Fibroblast of lung (primary cell): ENCODE results near the gene KIF6. TPM values are rescaled to one million over a fixed set of nuclear protein-coding genes. Genes with fewer than 3 reads are reported as not detected.

ENCODE experiments used
- DNase-seq, 2 donors: peaks; one replicate each; pipeline versions ENCODE4 v3.0.0 to v3.0.0-alpha.2; 2010; ENCODE audit warnings: low read depth in 2 of 2
- H2AFZ ChIP-seq: 2 replicates; pipeline ENCODE4 v1.5.1; 2012; ENCODE audit warnings: low read length, control low read depth, inconsistent platforms
- H3K27ac ChIP-seq: 2 replicates; pipeline ENCODE4 v1.5.1; 2011; ENCODE audit warnings: low read length, control low read depth; ENCODE audit not compliant: insufficient read depth
- H3K27me3 ChIP-seq: 2 replicates; pipeline ENCODE4 v1.5.1; 2011; ENCODE audit warnings: mild to moderate bottlenecking, low read length; ENCODE audit not compliant: control insufficient read depth, insufficient read depth
- H3K36me3 ChIP-seq: 2 replicates; pipeline ENCODE4 v1.5.1; 2011; ENCODE audit warnings: low read length; ENCODE audit not compliant: control insufficient read depth, insufficient read depth
- H3K4me1 ChIP-seq: 2 replicates; pipeline ENCODE4 v1.5.1; 2011; ENCODE audit warnings: low read length; ENCODE audit not compliant: control insufficient read depth, insufficient read depth; ENCODE audit errors: extremely low read depth
- H3K4me2 ChIP-seq: 2 replicates; pipeline ENCODE4 v1.5.1; 2011; ENCODE audit warnings: low read length, control low read depth; ENCODE audit not compliant: insufficient read depth; ENCODE audit errors: extremely low read depth
- H3K4me3 ChIP-seq, 4 experiments: fragments of 200-600 bp in 1 of 4; sonication (generic) in 1 of 4; replicated peaks in 1 of 4; 2 replicates each; pipeline ENCODE4 v1.5.1; 2011 to 2016; ENCODE audit warnings: low read length in 4 of 4, low read depth in 3 of 4, mild to moderate bottlenecking in 3 of 4, control low read depth in 2 of 4, inconsistent platforms in 1 of 4, mixed read lengths in 1 of 4; ENCODE audit not compliant: insufficient read depth in 1 of 4; ENCODE audit errors: control extremely low read depth in 1 of 4
- H3K79me2 ChIP-seq: 2 replicates; pipeline ENCODE4 v1.5.1; 2012; ENCODE audit warnings: mild to moderate bottlenecking, low read length, inconsistent platforms; ENCODE audit not compliant: control insufficient read depth, insufficient read depth
- H3K9ac ChIP-seq: 2 replicates; pipeline ENCODE4 v1.5.1; 2011; ENCODE audit warnings: mild to moderate bottlenecking, low read length, control low read depth; ENCODE audit not compliant: insufficient read depth
- H3K9me3 ChIP-seq: 2 replicates; pipeline ENCODE4 v1.5.1; 2012; ENCODE audit warnings: low read depth, low read length; ENCODE audit not compliant: control insufficient read depth, insufficient read depth
- H4K20me1 ChIP-seq: 2 replicates; pipeline ENCODE4 v1.5.1; 2011; ENCODE audit warnings: low read length; ENCODE audit not compliant: control insufficient read depth, insufficient read depth; ENCODE audit errors: extremely low read depth
- EZH2 ChIP-seq: IDR thresholded peaks from 2 replicates; pipeline ENCODE4 v1.5.1; 2012; ENCODE audit warnings: low read length, control low read depth, mild to moderate bottlenecking; ENCODE audit errors: missing control alignments
- polyA plus RNA-seq, 2 donors: library from polyadenylated mRNA; depleted of rRNA in 1 of 2; stranded (reverse) in 1 of 2; unstranded in 1 of 2; fragments of >200 nt; gene quantifications; 2 replicates each; pipeline ENCODE4 v1.2.1, GENCODE V29; 2011 to 2012; ENCODE audit warnings: missing spikeins in 1 of 2
- total RNA-seq: library from RNA; depleted of rRNA; stranded (reverse); fragments of >200 nt; gene quantifications from 2 replicates; pipeline ENCODE4 v1.2.1, GENCODE V29; 2014
- TF ChIP-seq, protein P1 (sequence below), 2 donors: IDR thresholded peaks in 1 of 2; conservative IDR thresholded peaks in 1 of 2; 1 replicate in 1 of 2; 2 replicates in 1 of 2; pipeline ENCODE4 v1.5.1; 2011 to 2012; ENCODE audit warnings: low read length in 2 of 2, control low read depth in 1 of 2, inconsistent platforms in 1 of 2, low read depth in 1 of 2, mild to moderate bottlenecking in 1 of 2

The KIF6 gene
- total and polyA plus RNA-seq, 2 donors (not counting 1 experiment from before 2014, with no cell fraction given), result 0.24 to 0.83 TPM

DNA sequence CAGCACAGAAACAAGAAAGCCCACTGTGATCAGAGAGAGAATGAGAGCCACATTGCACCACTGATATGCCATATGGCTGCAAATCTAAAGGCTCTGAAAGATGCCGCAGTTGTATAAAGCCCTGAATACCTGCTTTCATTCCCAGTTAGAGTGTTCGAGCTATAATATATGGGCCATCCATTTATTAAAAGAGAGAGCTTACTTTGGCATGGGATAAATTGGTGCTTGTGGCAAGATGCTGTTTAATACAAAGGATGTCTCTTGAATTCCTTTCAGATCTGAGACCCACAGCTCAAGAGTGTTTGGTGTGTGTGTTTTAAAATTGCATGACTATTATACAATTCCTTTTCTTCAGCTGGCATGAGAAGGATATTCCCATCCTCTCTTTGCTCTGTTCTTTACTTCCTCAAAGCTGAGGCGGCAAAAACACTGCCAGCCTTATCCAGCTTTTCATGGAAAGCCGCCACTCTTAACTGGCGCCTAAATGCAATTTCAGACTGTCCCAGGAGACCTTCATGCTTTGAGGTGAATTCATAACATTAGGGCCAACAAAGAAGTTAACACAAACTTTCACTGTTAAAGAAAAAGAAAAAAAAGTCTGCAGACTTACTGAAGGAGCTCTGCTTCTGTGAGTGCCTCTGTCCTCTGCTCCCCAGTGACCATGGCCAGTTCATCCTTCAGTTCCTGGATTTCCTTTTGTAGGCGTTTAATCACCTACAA is 147.6 kb downstream of the KIF6 start:
- no peak overlapping the region for H3K9ac ChIP-seq
- H2AFZ ChIP-seq, result no peak overlapping the region
- no peaks in the 10 kb centered on the region for H4K20me1 ChIP-seq
- H3K36me3 ChIP-seq, result no peaks in the 10 kb centered on the region
- no peak for TF ChIP-seq EZH2
- TF ChIP-seq, protein P1, sequence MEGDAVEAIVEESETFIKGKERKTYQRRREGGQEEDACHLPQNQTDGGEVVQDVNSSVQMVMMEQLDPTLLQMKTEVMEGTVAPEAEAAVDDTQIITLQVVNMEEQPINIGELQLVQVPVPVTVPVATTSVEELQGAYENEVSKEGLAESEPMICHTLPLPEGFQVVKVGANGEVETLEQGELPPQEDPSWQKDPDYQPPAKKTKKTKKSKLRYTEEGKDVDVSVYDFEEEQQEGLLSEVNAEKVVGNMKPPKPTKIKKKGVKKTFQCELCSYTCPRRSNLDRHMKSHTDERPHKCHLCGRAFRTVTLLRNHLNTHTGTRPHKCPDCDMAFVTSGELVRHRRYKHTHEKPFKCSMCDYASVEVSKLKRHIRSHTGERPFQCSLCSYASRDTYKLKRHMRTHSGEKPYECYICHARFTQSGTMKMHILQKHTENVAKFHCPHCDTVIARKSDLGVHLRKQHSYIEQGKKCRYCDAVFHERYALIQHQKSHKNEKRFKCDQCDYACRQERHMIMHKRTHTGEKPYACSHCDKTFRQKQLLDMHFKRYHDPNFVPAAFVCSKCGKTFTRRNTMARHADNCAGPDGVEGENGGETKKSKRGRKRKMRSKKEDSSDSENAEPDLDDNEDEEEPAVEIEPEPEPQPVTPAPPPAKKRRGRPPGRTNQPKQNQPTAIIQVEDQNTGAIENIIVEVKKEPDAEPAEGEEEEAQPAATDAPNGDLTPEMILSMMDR (conservative IDR thresholded peaks at IDR 0.05 in 1 of 2, IDR thresholded peaks at IDR 0.05 in 1 of 2; ENCODE audit: low read depth in 1 of 2, low read length in 2 of 2), result no peak
- no peaks in the 10 kb centered on the region for H3K9me3 ChIP-seq
- H3K27ac ChIP-seq, result no peak overlapping the region
- DNase-seq, result no peak
- no peaks in the 10 kb centered on the region for H3K79me2 ChIP-seq
- H3K4me2 ChIP-seq, result no peak overlapping the region
- H3K4me1 ChIP-seq, result no peaks in the 10 kb centered on the region
- no peak overlapping the region for H3K4me3 ChIP-seq
- H3K27me3 ChIP-seq, result no peaks in the 10 kb centered on the region

DNA sequence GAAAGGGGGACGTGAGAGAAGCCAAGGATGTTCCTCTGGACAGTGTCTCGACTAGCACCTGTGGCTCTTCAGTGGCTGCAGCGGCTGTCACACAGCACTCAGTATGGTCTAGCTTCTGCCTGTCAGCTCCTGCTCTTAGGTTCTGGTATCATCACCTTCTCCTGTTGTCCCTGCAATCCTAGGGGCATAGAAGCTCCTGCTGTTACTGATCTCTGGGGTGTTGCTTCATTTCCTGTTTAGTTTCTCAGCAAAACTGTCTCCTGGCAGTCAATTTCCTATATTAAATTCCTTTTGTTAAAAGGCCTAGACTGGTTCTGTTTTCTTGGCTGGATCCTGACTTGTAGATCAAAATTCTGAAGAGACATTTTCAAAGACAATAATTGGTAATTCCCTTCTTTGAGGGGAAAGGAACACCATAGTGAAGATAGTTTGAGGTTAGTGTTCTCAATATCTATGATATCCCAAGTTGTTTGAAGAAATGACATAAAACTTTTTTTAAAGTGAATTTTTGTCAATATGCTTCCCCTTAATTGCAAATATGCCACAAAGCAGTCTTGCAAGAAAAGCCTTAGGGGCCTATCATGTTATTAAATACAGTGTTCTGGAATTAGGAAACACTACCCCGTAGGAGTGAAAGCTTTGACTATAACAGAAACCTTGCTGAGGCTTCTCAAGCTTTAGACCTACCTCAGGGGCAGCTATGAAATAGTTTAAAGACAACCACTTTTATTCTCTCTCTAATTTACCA is 148.5 kb downstream of the KIF6 start:
- H3K79me2 ChIP-seq, result no peaks in the 10 kb centered on the region
- no peak overlapping the region for H3K27ac ChIP-seq
- H3K27me3 ChIP-seq, result no peaks in the 10 kb centered on the region
- H3K4me1 ChIP-seq, result no peaks in the 10 kb centered on the region
- H3K4me3 ChIP-seq, result no peak overlapping the region
- no peaks in the 10 kb centered on the region for H4K20me1 ChIP-seq
- no peak overlapping the region for H2AFZ ChIP-seq
- DNase-seq, result no peak
- no peaks in the 10 kb centered on the region for H3K9me3 ChIP-seq
- no peak overlapping the region for H3K9ac ChIP-seq
- no peak overlapping the region for H3K4me2 ChIP-seq
- H3K36me3 ChIP-seq, result no peaks in the 10 kb centered on the region
- no peak for TF ChIP-seq EZH2
- TF ChIP-seq, protein P1 (conservative IDR thresholded peaks at IDR 0.05 in 1 of 2, IDR thresholded peaks at IDR 0.05 in 1 of 2; ENCODE audit: low read depth in 1 of 2, low read length in 2 of 2), result no peak

DNA sequence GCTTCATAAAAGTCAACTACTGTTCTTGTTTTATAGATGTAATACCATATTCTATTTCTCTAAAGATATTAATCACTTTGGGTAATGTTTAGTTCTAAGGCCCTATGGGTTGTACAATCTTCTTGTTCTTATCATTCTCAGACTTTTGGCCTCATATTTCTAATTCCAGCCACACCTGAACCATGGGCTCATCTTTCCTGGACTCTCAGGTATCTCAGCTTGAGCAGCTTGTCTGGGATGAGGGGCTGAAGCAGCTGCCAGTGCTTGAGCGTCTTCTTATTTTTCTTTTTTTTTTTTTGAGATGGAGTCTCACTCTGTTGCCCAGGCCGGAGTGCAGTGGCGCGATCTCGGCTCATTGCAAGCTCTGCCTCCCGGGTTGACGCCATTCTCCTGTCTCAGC is 150.2 kb downstream of the KIF6 start:
- no peak for TF ChIP-seq EZH2
- TF ChIP-seq, protein P1 (conservative IDR thresholded peaks at IDR 0.05 in 1 of 2, IDR thresholded peaks at IDR 0.05 in 1 of 2; ENCODE audit: low read depth in 1 of 2, low read length in 2 of 2), result no peak
- Histone ChIP-seq H3K27ac (no peak overlapping the region), H3K4me2 (no peak overlapping the region), H3K4me3 (no peak overlapping the region), H3K36me3 (no peaks in the 10 kb centered on the region), H3K27me3 (no peaks in the 10 kb centered on the region), H3K9ac (no peak overlapping the region), H3K4me1 (no peaks in the 10 kb centered on the region), H4K20me1 (no peaks in the 10 kb centered on the region), H3K79me2 (no peaks in the 10 kb centered on the region), H2AFZ (no peak overlapping the region), H3K9me3 (no peaks in the 10 kb centered on the region)
- no peak for DNase-seq
